ENCODE measurements around the gene TMSB4X.
"Not testable (repeated sequence)": the region's sequence is repeated elsewhere in the genome, so short reads cannot be mapped to it uniquely, and the experiment has no call there.

TMSB4X gene

GRCh38 chrX:12976819-12977732, 2.2 kb downstream of the TMSB4X start:
- not testable (repeated sequence) for DNase-seq

DNA sequence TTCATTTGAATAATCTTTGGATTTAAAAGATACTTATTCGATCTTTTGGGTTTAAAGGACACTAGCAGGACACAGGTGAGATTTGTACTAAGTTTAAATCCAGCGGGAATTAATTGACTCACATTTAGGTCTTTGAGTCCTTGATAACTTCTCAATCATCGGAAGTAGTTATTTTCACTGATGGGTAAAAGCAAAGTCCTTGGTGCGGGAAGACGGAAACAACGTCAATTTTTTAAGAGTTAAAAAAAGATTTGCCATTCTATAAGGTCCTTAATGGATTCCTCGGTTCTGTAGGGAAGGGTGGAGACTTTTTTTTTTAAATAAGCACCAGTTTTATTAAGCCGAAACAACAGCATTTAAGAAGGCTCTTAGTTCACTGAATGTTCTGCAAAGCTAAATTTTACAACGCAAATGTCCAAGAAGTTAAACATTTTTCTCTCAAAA, 2.9 kb downstream of the TMSB4X start:
- no peak for DNase-seq

GRCh38 chrX:12978205-12979025, 3.5 kb downstream of the TMSB4X start:
- DNase-seq, result peak in 1 of 2 experiments; percentile 52

DNA sequence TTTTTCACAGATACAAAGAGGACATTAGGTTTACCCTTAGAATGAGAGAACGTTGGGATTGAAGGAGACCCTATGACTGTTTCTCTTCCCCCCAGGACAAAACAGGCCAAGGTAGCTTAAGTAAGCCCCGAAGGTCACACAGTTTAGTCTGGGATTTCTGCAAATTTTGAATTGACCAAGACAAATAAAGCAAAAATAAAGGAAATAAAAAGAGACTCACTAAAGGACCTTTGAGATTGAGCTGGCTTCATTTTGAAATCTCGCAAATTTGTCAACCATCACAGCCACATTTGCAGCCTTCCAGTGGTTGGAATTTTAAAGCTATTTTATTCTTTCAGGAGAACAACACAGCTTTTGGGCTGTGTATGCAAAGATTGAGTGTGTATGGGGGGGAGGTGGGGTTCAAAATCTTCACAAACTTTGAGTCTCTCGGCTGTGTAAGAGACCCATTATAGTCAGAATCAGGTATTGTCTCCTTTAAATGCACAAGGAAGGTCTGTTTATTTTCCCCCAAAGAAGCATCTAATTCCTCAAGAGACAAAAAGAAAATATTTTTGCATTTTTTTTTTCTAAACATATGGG, 4.2 kb downstream of the TMSB4X start:
- DNase-seq, result no peak

GRCh38 chrX:12979616-12980015, 4.7 kb downstream of the TMSB4X start:
- DNase-seq, result no peak

DNA sequence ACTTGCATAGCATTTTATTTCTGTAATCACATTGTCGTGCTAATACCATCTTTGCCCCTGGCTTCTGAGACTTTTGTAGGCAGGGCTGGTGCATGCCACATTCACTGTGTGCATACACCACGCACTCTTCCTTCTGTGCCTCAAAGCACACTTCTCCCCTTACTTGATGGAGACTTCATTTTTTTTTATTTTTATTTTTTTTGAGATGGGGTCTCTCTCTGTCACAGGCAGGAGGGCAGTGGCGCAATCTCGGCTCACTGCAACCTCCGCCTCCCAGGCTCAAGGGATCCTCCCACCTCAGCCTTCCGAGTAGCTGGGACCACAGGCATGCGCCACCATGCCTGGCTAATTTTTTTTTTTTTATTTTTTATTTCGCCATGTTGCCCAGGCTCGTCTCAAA, 5.1 kb downstream of the TMSB4X start:
- DNase-seq, result not testable (repeated sequence)

DNA sequence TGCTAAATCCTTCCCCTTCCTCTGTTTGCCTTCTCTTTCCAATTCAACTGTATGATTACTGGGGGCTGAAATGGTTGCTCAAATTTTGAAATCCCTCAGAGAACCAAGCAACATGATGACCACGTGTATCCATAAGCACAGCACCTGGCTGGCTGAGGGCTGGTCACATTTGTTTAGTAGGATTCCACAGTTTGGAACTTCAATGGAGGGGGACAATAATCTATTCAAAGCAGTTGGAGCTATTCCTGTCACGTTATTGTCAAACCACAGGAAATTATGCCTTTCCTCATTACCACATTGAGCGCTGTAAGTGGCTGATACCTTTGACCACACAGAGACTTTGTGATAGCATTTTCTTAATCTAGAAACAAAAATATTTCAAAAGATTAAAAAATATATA, 7.0 kb downstream of the TMSB4X start:
- no peak for DNase-seq

GRCh38 chrX:12984603-12985319, 9.9 kb downstream of the TMSB4X start:
- DNase-seq, result peak in 1 of 2 experiments; percentile 37

DNA sequence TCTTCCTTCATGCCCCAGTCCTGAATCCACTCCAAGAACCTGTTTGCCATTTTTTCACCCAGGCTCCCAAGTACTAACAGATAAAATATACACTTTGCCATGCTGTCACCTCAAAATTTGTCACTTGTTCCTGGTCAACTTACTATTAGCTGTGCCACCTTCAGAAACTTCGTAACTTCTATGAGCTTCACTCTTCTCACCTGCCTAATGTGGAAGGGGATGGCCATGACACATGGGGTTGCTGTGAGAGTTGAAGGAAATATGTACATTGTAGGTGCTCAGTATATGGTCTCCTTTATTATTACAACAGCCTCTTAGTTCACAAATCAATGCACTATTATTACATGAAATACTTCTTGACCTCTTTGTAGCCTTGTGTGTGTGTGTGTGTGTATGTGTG, 10.4 kb downstream of the TMSB4X start:
- no peak for DNase-seq

DNA sequence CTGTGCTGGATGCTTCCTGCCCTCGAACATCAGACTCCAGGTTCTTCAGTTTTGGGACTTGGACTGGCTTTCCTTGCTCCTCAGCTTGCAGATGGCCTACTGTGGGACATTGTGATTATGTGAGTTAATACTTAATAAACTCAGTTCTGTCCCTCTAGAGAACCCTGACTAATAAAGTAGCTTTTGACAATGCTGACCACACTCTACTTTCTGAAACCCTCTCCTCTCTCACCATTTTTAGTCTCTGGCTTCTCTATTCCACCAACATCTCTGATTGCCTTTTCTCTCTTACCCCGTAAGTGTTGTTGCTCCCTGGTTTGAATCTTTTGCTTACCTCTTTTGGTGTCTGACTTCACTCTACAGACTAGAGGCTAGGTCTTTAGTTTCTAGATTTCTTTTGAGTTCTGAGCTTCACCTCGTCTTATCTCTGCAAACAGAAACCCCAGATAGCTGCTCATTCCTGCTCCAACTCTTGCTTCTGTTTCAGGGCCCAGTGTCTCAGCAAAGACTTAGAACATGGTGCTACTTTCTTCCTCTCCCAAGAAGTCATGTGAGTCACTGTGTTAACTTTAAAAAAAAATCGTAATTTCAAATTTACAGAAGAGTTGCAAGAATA, 11.4 kb downstream of the TMSB4X start:
- no peak for DNase-seq

DNA sequence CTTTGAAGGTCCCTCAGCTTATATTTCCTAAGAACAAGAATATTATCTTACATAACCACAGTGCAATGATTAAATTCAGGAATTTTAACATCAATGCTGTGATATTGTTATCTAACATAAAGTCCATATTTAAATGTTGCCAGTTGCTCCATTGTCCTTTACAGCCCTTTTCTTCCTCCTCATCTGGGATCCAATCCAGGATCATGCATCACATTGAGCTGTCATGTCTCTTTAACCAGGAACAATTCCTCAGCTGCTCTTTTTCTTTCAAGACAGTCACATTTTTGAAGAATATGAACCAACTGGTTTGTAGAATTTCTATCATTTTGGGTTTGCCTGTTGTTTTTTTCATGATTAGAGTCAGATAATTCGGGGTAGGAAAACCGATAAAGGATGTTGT, 12.0 kb downstream of the TMSB4X start:
- no peak for DNase-seq

DNA sequence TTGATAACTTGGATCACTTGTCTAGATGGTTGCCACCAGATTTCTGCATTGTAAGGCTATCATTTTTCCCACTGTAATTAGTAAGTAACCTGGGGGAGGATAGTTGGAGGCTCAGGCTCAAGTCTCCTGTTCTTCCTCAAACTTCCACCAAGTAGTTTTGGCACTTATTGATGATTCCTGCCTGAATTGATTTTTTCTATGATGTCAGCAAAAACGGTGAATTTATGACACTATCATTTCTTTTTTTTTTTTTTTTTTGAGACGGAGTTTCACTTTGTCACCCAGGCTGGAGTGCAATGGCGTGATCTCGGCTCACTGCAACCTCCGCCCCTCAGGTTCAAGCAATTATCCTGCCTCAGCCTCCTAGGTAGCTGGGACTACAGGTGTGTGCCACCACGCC, 12.4 kb downstream of the TMSB4X start:
- no peak for DNase-seq

DNA sequence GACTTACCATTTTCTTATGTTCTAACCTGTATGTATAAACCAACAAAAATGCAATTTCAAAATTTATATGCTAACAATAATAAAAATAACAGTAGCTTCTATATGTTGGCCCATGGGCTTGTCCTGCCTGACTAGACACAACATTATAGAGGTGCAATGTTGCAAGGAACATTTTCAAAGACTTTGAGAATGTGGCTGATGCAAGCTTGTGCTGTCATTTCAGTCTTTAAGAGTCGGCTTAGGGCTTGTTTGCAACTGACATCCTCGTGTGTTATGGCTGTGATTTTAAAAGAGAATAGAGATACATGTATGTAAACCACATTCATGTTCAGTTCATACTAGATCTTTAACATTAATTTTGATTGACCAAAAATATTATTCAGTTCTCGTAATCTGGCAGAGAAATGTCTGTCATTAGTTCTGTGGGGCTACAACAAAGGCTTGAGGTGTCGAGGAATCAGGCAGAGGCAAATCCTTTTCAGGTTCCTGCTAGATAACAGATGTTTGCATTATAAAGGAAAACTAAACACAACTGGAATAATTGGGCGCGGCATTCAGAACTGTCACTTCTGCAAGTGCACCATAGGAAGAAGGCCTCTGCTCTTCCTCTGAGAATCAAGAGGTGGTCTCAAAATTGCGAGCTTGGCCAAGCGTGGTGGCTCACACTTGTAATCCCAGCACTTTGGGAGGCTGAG, 13.1 kb downstream of the TMSB4X start:
- no peak for DNase-seq

GRCh38 chrX:12988797-12989196, 13.9 kb downstream of the TMSB4X start:
- no peak for DNase-seq

GRCh38 chrX:12989461-12989860, 14.6 kb downstream of the TMSB4X start:
- DNase-seq, result no peak

DNA sequence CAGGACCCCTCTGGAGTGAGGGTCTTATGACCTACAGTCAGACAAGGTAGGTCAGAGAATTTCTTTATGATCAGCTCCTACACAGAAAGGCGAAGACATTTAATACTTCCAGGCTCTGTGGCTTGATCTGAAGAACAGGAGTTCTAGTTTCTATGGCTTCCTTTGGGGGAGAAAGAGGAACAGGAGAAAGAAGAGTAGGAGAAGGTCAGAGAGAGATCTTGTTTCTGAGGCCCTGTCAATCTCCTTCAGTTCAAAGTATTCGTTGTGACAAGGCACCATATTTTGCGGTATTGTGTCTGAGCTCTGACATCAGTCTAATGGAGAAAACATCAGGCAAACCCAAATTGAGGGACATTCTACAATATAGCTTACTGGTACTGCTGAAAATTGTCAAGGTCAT, 16.7 kb downstream of the TMSB4X start:
- DNase-seq, result no peak

DNA sequence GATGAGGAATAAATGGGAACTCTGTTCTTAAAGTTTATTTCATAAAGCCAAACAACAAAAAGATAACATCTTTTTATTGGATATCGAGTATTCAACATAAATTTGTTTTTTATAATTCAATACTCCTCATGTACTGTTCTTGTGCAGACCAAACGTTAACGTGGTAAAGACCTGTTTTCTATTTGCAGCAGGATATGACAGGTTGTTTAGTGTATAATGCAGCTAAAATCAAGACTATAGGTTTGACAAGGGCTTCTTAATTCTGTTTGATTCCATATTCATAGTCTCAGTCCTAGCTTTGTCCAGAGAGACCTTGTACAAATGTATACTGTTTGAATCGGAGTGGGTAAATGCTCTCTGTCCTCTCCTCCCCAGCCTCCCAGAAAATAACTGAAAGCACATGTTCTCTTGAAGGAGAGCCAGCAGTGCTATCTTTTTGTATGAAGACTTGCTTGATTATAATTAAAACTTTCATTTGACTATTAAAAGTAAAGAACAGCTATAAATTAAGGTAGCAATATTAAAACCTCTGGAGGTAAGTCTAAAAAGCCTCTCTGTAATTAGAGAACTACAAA, 17.7 kb downstream of the TMSB4X start:
- no peak for DNase-seq

DNA sequence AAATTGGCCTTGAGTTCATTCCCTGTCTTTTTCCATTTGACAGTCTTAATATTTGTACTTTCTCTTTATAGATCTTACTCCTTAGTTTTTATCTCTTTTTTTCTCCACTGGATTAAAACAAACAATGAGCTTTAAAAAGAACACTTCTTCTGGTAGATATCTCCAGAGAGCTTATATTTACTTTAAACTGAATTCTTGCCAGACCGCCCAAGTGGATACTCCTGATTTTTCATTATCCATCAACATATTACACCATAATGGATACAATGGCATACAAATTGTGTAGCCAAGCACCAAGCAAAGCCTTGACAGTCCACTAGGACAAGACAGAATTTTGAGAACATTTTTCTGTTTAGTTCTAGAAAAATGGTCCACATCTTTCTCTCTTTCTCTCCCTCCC, 18.9 kb downstream of the TMSB4X start:
- no peak for DNase-seq

- no peak for DNase-seq
Measured at GRCh38 chrX:12994321-12994720, 19.4 kb downstream of the TMSB4X start.

DNA sequence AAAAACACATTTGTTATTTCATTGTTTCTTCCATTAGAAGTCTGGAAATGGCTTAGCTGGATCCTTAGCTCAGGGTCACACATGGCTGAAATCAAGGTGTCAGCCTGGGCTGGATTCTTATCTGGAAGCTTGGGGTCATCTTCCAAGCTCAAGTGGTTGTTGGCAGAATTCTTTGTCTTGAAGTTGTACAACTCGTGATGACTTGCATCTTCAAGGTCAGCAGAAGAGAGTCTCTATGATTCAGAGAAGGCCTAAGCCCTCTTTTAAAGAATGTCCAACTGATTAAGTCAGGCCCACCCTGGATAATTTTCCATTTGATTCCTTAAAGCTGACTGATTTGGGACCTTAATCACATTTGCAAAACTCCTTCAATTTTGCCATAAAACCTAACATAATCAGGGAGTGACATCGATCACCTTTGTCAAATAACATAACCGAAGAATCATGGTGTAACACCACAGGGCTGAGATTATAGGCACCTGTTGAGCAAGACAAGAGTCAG, 22.1 kb downstream of the TMSB4X start:
- no peak for DNase-seq

Data from NCI-H446 (cell line).